ENCODE results near the gene BCL11B.

Gene BCL11B

GRCh38 chr14:99254328-99255009, 17.5 kb downstream of the BCL11B start:
- no peak for DNase-seq (ENCODE audit: low read depth, low spot score)

GRCh38 chr14:99253890-99254289, 18.1 kb downstream of the BCL11B start:
- DNase-seq (ENCODE audit: low read depth, low spot score): no peak

- no peak for DNase-seq (ENCODE audit: low read depth, low spot score)
These were observed 18.8 kb downstream of the BCL11B start for GRCh38 chr14:99252940-99253868.

- no peak for DNase-seq (ENCODE audit: low read depth, low spot score)
These were observed 19.5 kb downstream of the BCL11B start for GRCh38 chr14:99252443-99252939.

GRCh38 chr14:99251721-99252120, 20.3 kb downstream of the BCL11B start:
- DNase-seq (ENCODE audit: low read depth, low spot score): no peak

- DNase-seq (ENCODE audit: low read depth, low spot score): no peak
These were observed 21.3 kb downstream of the BCL11B start for GRCh38 chr14:99250636-99251208.

GRCh38 chr14:99249389-99249788, 22.6 kb downstream of the BCL11B start:
- DNase-seq (ENCODE audit: low read depth, low spot score): no peak

- no peak for DNase-seq (ENCODE audit: low read depth, low spot score)
These were observed 23.2 kb downstream of the BCL11B start for GRCh38 chr14:99248761-99249171.

GRCh38 chr14:99247772-99248171, 24.2 kb downstream of the BCL11B start:
- DNase-seq (ENCODE audit: low read depth, low spot score): no peak

- DNase-seq (ENCODE audit: low read depth, low spot score): no peak
These were observed 24.8 kb downstream of the BCL11B start for GRCh38 chr14:99247101-99247729.

- DNase-seq (ENCODE audit: low read depth, low spot score): no peak
These were observed 25.4 kb downstream of the BCL11B start for GRCh38 chr14:99246536-99247097.

- DNase-seq (ENCODE audit: low read depth, low spot score): no peak
These were observed 26.2 kb downstream of the BCL11B start for GRCh38 chr14:99245564-99246511.

GRCh38 chr14:99244941-99245563, 26.9 kb downstream of the BCL11B start:
- DNase-seq (ENCODE audit: low read depth, low spot score): no peak

GRCh38 chr14:99244367-99244901, 27.6 kb downstream of the BCL11B start:
- DNase-seq (ENCODE audit: low read depth, low spot score): no peak

- no peak for DNase-seq (ENCODE audit: low read depth, low spot score)
These were observed 28.9 kb downstream of the BCL11B start for GRCh38 chr14:99242816-99243721.

GRCh38 chr14:99242238-99242637, 29.8 kb downstream of the BCL11B start:
- no peak for DNase-seq (ENCODE audit: low read depth, low spot score)

- DNase-seq (ENCODE audit: low read depth, low spot score): no peak
These were observed 30.5 kb downstream of the BCL11B start for GRCh38 chr14:99241325-99242010.
